PC-3 (cell line): ENCODE results near the gene LYVE1. TPM values are rescaled to one million over a fixed set of nuclear protein-coding genes. Genes with fewer than 3 reads are reported as not detected.

Source experiments
- ATAC-seq: fragments of 200-7000 bp; cut with Tn5 transposase; 2 replicates; pipeline ENCODE4 v1.9.1; 2020; ENCODE audit warnings: mild to moderate bottlenecking, moderate library complexity
- BruUV-seq: library from RNA; stranded (reverse); fragments of 400-500 nt; replicated peaks from 2 replicates; lab custom pipeline; 2021; lab: Mats Ljungman, UMichigan
- CTCF ChIA-PET: fragments of 300-600 bp; sonication (Branson Sonifier 250); formaldehyde crosslinking; loops from one replicate; lab custom pipeline; 2022; ENCODE audit warnings: antibody characterized with exemption; lab: Charles Lee
- POLR2A ChIA-PET: fragments of 300-600 bp; sonication (Branson Sonifier 250); formaldehyde crosslinking; loops from one replicate; lab custom pipeline; 2022; ENCODE audit warnings: antibody characterized with exemption; ENCODE audit not compliant: unreplicated experiment; lab: Charles Lee
- DNase-seq: peaks from one replicate; pipeline ENCODE4 v3.0.0-alpha.2; 2015
- H2AFZ ChIP-seq: fragments of 300-600 bp; sonication (generic); 2 replicates; pipeline ENCODE4 v1.6.0; 2016; ENCODE audit warnings: antibody characterized with exemption, low read length
- H3F3A ChIP-seq: fragments of 300-600 bp; sonication (generic); one replicate; pipeline ENCODE4 v1.6.0; 2017; ENCODE audit warnings: antibody characterized with exemption, low read length, control low read depth, mild to moderate bottlenecking; ENCODE audit not compliant: unreplicated experiment
- H3K27ac ChIP-seq: fragments of 300-600 bp; sonication (generic); 2 replicates; pipeline ENCODE4 v1.5.1; 2016; ENCODE audit warnings: mild to moderate bottlenecking, low read length
- H3K27me3 ChIP-seq: fragments of 300-600 bp; sonication (generic); 2 replicates; pipeline ENCODE4 v1.6.1; 2016; ENCODE audit warnings: low read length, mixed read lengths
- H3K36me3 ChIP-seq: fragments of 300-600 bp; sonication (generic); 2 replicates; pipeline ENCODE4 v1.6.1; 2016; ENCODE audit warnings: low read depth, mixed run types, low read length, mixed read lengths
- H3K4me1 ChIP-seq: fragments of 300-600 bp; sonication (generic); 2 replicates; pipeline ENCODE4 v1.5.1; 2016; ENCODE audit warnings: low read length; ENCODE audit not compliant: insufficient read depth
- H3K4me2 ChIP-seq: fragments of 300-600 bp; sonication (generic); 2 replicates; pipeline ENCODE4 v1.6.0; 2016; ENCODE audit warnings: low read length
- H3K4me3 ChIP-seq: fragments of 300-600 bp; sonication (generic); 2 replicates; pipeline ENCODE4 v1.5.1; 2016; ENCODE audit warnings: mild to moderate bottlenecking, low read length, mixed read lengths
- H3K79me2 ChIP-seq: fragments of 300-600 bp; sonication (generic); 2 replicates; pipeline ENCODE4 v1.6.1; 2017; ENCODE audit warnings: low read length, mixed read lengths
- H3K9ac ChIP-seq: fragments of 300-600 bp; sonication (generic); 2 replicates; pipeline ENCODE4 v1.6.0; 2016; ENCODE audit warnings: mild to moderate bottlenecking, low read length
- H3K9me2 ChIP-seq: fragments of 300-600 bp; sonication (generic); replicated peaks from 2 replicates; pipeline ENCODE4 v1.6.1; 2016; ENCODE audit warnings: mixed run types, low read length, mixed read lengths
- H3K9me3 ChIP-seq: fragments of 300-600 bp; sonication (generic); 2 replicates; pipeline ENCODE4 v1.6.1; 2016; ENCODE audit warnings: low read length, mixed read lengths
- H4K20me1 ChIP-seq: fragments of 300-600 bp; sonication (generic); 2 replicates; pipeline ENCODE4 v1.6.1; 2016; ENCODE audit warnings: low read length, mixed read lengths
- EZH2 ChIP-seq: fragments of 300-600 bp; sonication (generic); IDR thresholded peaks from one replicate; pipeline ENCODE4 v1.6.1; 2017; ENCODE audit warnings: antibody characterized with exemption, mild to moderate bottlenecking, low read length; ENCODE audit not compliant: unreplicated experiment
- EZH2phosphoT487 ChIP-seq: fragments of 300-600 bp; sonication (generic); IDR thresholded peaks from 2 replicates; pipeline ENCODE4 v1.6.1; 2018; ENCODE audit warnings: mild to moderate bottlenecking, antibody characterized with exemption, low read length, borderline replicate concordance
- intact Hi-C: fragments of 100-400 bp; cut with micrococcal nuclease; formaldehyde crosslinking; loops from 2 replicates; pipeline ENCODE4 v1.9.0; 2023
- total RNA-seq: library from RNA; depleted of rRNA; stranded (reverse); fragments of >200 nt; gene quantifications from 2 replicates; pipeline ENCODE4 v1.2.3, GENCODE V29; 2014
- TF ChIP-seq, protein P1 (sequence below): fragments of 300-600 bp; sonication (generic); conservative IDR thresholded peaks from 2 replicates; pipeline ENCODE4 v1.5.1; 2017; ENCODE audit warnings: antibody characterized with exemption, low read depth, mild to moderate bottlenecking, low read length

Gene LYVE1
- total RNA-seq, 1 experiment from 2014 or later, result not detected

DNA sequence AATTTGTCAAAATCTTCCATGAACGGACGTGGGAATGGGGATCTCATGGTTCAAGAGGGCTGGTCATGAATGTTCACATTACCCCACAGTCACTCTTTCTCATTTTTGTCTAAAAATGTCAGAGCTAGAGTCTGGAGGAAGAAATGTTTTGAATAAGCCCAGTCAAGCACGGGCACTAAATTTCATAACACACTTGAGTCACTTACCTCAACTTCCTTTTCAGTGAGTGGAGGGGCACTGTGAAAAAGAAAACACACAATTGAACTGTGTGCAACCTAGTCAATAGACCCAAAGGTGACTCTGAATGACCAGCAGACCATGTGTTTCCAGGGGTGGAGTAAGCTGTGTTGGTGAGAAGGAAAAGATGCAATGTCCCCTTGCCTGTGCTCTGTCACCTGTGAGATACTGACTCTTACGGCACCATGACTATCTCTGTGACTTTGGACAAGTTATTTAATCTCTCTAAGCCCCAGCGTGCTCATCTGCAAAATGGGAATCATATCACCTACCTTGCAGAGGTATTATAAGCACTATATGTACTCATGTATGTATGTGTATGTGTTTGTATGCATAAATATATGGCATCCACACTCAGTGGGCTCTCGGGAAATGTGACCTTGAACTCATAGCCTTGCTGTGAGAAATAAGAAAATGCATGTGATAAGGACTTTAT, 38.2 kb upstream of the LYVE1 start:
- ATAC-seq (no peak), DNase-seq (peak; percentile 16)
- 0 out of 2 replicates have a peak, but pooled peaks cover 4% of the 10 kb centered on the region for H3K4me1 ChIP-seq
- no TSS peak for BruUV-seq
- no peak overlapping the region for H2AFZ ChIP-seq
- POLR2A ChIA-PET, result no interaction called here
- no peaks in the 10 kb centered on the region for H3K36me3 ChIP-seq
- CTCF ChIA-PET, result no interaction called here
- no peak overlapping the region for H3K9ac ChIP-seq
- H3K27me3 ChIP-seq, result 0 out of 2 replicates have a peak, but pooled peaks cover under 1% of the 10 kb centered on the region
- H3K27ac ChIP-seq, result no peak overlapping the region
- TF ChIP-seq EZH2 (no peak), EZH2phosphoT487 (no peak)
- TF ChIP-seq, protein P1, sequence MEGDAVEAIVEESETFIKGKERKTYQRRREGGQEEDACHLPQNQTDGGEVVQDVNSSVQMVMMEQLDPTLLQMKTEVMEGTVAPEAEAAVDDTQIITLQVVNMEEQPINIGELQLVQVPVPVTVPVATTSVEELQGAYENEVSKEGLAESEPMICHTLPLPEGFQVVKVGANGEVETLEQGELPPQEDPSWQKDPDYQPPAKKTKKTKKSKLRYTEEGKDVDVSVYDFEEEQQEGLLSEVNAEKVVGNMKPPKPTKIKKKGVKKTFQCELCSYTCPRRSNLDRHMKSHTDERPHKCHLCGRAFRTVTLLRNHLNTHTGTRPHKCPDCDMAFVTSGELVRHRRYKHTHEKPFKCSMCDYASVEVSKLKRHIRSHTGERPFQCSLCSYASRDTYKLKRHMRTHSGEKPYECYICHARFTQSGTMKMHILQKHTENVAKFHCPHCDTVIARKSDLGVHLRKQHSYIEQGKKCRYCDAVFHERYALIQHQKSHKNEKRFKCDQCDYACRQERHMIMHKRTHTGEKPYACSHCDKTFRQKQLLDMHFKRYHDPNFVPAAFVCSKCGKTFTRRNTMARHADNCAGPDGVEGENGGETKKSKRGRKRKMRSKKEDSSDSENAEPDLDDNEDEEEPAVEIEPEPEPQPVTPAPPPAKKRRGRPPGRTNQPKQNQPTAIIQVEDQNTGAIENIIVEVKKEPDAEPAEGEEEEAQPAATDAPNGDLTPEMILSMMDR, result no peak
- no peaks in the 10 kb centered on the region for H3K9me3 ChIP-seq
- H3K4me2 ChIP-seq, result no peak overlapping the region
- no peaks in the 10 kb centered on the region for H3K9me2 ChIP-seq
- intact Hi-C loops, result no loop called here
- H3K4me3 ChIP-seq, result no peak overlapping the region
- H3K79me2 ChIP-seq, result no peaks in the 10 kb centered on the region
- no peaks in the 10 kb centered on the region for H4K20me1 ChIP-seq
- no peaks in the 10 kb centered on the region for H3F3A ChIP-seq

DNA sequence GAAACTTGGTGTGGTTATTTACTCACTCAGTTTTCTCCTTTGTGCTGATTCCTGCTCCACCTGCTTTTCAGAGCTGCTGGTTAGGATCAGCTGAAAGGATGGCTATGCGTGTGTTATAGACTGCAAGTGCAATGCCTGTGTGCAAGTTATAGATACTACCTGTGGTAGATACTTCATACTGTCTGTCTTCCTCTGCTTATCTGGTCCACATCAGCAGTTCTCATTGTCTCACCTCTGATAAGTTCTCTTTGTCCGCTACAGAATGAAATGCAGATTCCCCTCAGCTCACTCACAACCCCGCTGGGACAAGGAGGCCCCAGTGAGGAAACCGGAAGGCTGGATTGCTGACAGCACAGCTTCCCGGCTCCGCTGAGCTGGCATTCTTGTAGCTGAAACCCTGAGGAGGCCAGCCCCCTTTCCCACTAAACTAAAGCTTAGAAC, 37.5 kb upstream of the LYVE1 start:
- H3K9ac ChIP-seq, result no peak overlapping the region

More for the DNA sequence above, 37.5 kb upstream of the LYVE1 start:
- H3K9me2 ChIP-seq, result no peaks in the 10 kb centered on the region
- ChIA-PET CTCF (no interaction called here), POLR2A (no interaction called here)
- ATAC-seq, result no peak
- H3F3A ChIP-seq, result no peaks in the 10 kb centered on the region
- H3K4me1 ChIP-seq, result 0 out of 2 replicates have a peak, but pooled peaks cover 4% of the 10 kb centered on the region
- no peak for TF ChIP-seq EZH2phosphoT487
- TF ChIP-seq EZH2, result no peak
- TF ChIP-seq, protein P1, result no peak
- no peaks in the 10 kb centered on the region for H3K79me2 ChIP-seq
- H2AFZ ChIP-seq, result no peak overlapping the region
- H3K4me2 ChIP-seq, result no peak overlapping the region
- DNase-seq, result no peak
- H3K4me3 ChIP-seq, result no peak overlapping the region
- no TSS peak for BruUV-seq
- H4K20me1 ChIP-seq, result no peaks in the 10 kb centered on the region
- H3K36me3 ChIP-seq, result no peaks in the 10 kb centered on the region
- no peaks in the 10 kb centered on the region for H3K9me3 ChIP-seq
- H3K27ac ChIP-seq, result no peak overlapping the region
- H3K27me3 ChIP-seq, result no peaks in the 10 kb centered on the region
- intact Hi-C loops, result no loop called here
